ENCODE measurements around the gene PLA2G6. TPM values are rescaled to one million over a fixed set of nuclear protein-coding genes. Genes with fewer than 3 reads are reported as not detected.

PLA2G6 gene
- total and polyA plus RNA-seq, 2 of the 13 experiments (the other 11 are each of a cell fraction or from before 2014, with no cell fraction given) = 4.8 to 11.5 TPM

DNA sequence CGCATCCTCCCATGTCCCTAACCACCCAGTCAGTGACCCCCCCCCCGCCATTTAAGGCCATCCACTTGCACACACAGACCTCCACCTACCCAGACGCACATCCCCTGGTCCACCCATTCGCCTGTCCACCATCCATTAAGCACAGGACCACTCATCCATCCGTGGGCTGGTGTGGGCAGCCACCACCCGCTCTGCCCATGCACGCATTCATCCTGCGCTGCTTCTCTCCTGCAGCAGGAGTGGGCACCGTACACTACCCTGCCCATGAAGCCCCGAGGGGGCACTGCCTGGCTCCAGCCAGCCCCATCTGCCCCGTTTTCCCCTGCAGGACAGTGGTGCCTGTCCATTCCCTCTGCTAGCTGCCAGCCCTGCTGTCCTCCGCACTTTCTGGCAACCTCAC is 93.8 kb downstream of the PLA2G6 start (continued):
- TF ChIP-seq ZNF543 (CRISPR knock-in tag; IDR thresholded peaks at IDR 0.05) = no peak
- no peak for TF ChIP-seq ZNF20 (CRISPR knock-in tag; IDR thresholded peaks at IDR 0.05)
- no peak for TF ChIP-seq MAFG (CRISPR knock-in tag; IDR thresholded peaks at IDR 0.05)
- no peak for TF ChIP-seq ZNF883 (CRISPR knock-in tag; IDR thresholded peaks at IDR 0.05; ENCODE audit: not compliant biosample characterization)
- TF ChIP-seq ZNF615 (CRISPR knock-in tag; IDR thresholded peaks at IDR 0.05; ENCODE audit: borderline replicate concordance) = no peak
- TF ChIP-seq MIER2 (CRISPR knock-in tag; IDR thresholded peaks at IDR 0.05) = no peak
- no peak for TF ChIP-seq NR2F2 (IDR thresholded peaks at IDR 0.05; ENCODE audit: borderline replicate concordance, low read depth)
- no peak for TF ChIP-seq HMGA1 (CRISPR knock-in tag; conservative IDR thresholded peaks at IDR 0.05)
- no peak for TF ChIP-seq ZNF484 (CRISPR knock-in tag; IDR thresholded peaks at IDR 0.05; ENCODE audit: borderline replicate concordance, low read depth)

DNA sequence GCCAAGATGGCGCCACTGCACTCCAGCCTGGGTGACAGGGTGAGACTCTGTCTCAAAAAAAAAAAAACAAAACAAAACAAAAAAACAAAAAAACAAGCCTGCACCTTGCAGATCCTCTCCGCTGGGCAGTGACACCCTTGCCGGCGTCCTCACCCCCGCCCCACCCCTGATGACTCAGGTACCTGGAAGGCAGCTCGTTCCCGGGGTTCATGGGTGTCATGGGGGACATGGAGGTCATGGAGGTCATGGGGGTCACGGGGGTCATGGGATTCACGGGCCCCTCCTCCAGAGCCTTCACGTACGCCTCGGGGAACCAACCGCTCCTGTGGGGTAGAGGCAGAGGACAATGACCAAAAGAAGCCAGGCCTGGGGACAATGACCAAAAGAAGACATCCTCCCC is 94.7 kb downstream of the PLA2G6 start:
- CTCF ChIA-PET (ENCODE audit: low intra/inter-chr PET ratio, low total read pairs) = no interaction called here
- Histone ChIP-seq H3K79me2 (ENCODE audit: insufficient read depth, low read length) (no peaks in the 10 kb centered on the region), H3K9me3 (ENCODE audit: low read length) (no peaks in the 10 kb centered on the region), H3K27ac (ENCODE audit: extremely low read length, insufficient read depth, low read length) (no peak overlapping the region), H3K36me3 (replicated peaks in 1 of 2; ENCODE audit: control insufficient read depth in 1 of 2, insufficient read depth in 2 of 2, low read length in 2 of 2) (peaks cover 9 to 16% of the 10 kb centered on the region in 2 experiments; a peak in 4 of 5 replicates), H2AFZ (ENCODE audit: low read length) (no peak overlapping the region), H3K9ac (ENCODE audit: insufficient read depth, low read depth, low read length) (no peak overlapping the region), H3K27me3 (ENCODE audit: control insufficient read depth in 1 of 2, insufficient read depth in 2 of 2, low read length in 2 of 2) (no peaks in the 10 kb centered on the region), H4K20me1 (ENCODE audit: insufficient read depth, low read length) (no peaks in the 10 kb centered on the region), H3K4me3 (replicated peaks in 1 of 3; ENCODE audit: insufficient read depth in 1 of 3, low read depth in 2 of 3, low read length in 3 of 3) (no peak overlapping the region), H3K4me1 (ENCODE audit: insufficient read depth, low read length) (no peaks in the 10 kb centered on the region), H3K4me2 (ENCODE audit: low read depth, low read length) (no peak overlapping the region)
- DNase-seq (ENCODE audit: low spot score) (no peak), ATAC-seq (no peak), FAIRE-seq (no peak)
- intact Hi-C loops (cut with micrococcal nuclease; ENCODE audit: unreplicated experiment) (no loop called here), in situ Hi-C loops (cut with HindIII; ENCODE audit: extremely low pct_ligation_motif_present, low pct_unique_long_range_greater_than_20kb) (no loop called here)
- POLR2A ChIA-PET = no interaction called here
- no TSS peak for BruUV-seq (replicated peaks)
- WGBS (ENCODE audit: low lambda C conversion rate) = 98% methylated on average over 12 of the region's 13 CpGs
- TF ChIP-seq POLR2A (IDR thresholded peaks at IDR 0.05; ENCODE audit: insufficient read depth in 1 of 2, low read depth in 2 of 2, low read length in 2 of 2) (no peak), ZBTB1 (CRISPR knock-in tag; IDR thresholded peaks at IDR 0.05; ENCODE audit: borderline replicate concordance) (no peak), NFATC3 (CRISPR knock-in tag; IDR thresholded peaks at IDR 0.05) (no peak), MEIS2 (CRISPR knock-in tag; IDR thresholded peaks at IDR 0.05) (no peak), ZNF343 (CRISPR knock-in tag; IDR thresholded peaks at IDR 0.05) (no peak), ZFX (CRISPR knock-in tag; IDR thresholded peaks at IDR 0.05; ENCODE audit: low read depth) (no peak)
- TF ChIP-seq, protein P1, sequence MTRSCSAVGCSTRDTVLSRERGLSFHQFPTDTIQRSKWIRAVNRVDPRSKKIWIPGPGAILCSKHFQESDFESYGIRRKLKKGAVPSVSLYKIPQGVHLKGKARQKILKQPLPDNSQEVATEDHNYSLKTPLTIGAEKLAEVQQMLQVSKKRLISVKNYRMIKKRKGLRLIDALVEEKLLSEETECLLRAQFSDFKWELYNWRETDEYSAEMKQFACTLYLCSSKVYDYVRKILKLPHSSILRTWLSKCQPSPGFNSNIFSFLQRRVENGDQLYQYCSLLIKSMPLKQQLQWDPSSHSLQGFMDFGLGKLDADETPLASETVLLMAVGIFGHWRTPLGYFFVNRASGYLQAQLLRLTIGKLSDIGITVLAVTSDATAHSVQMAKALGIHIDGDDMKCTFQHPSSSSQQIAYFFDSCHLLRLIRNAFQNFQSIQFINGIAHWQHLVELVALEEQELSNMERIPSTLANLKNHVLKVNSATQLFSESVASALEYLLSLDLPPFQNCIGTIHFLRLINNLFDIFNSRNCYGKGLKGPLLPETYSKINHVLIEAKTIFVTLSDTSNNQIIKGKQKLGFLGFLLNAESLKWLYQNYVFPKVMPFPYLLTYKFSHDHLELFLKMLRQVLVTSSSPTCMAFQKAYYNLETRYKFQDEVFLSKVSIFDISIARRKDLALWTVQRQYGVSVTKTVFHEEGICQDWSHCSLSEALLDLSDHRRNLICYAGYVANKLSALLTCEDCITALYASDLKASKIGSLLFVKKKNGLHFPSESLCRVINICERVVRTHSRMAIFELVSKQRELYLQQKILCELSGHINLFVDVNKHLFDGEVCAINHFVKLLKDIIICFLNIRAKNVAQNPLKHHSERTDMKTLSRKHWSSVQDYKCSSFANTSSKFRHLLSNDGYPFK (CRISPR knock-in tag; IDR thresholded peaks at IDR 0.05; ENCODE audit: borderline replicate concordance) = no peak
- TF ChIP-seq, protein P2, sequence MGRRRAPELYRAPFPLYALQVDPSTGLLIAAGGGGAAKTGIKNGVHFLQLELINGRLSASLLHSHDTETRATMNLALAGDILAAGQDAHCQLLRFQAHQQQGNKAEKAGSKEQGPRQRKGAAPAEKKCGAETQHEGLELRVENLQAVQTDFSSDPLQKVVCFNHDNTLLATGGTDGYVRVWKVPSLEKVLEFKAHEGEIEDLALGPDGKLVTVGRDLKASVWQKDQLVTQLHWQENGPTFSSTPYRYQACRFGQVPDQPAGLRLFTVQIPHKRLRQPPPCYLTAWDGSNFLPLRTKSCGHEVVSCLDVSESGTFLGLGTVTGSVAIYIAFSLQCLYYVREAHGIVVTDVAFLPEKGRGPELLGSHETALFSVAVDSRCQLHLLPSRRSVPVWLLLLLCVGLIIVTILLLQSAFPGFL (CRISPR knock-in tag; IDR thresholded peaks at IDR 0.05) = no peak
- TF ChIP-seq, protein P3, sequence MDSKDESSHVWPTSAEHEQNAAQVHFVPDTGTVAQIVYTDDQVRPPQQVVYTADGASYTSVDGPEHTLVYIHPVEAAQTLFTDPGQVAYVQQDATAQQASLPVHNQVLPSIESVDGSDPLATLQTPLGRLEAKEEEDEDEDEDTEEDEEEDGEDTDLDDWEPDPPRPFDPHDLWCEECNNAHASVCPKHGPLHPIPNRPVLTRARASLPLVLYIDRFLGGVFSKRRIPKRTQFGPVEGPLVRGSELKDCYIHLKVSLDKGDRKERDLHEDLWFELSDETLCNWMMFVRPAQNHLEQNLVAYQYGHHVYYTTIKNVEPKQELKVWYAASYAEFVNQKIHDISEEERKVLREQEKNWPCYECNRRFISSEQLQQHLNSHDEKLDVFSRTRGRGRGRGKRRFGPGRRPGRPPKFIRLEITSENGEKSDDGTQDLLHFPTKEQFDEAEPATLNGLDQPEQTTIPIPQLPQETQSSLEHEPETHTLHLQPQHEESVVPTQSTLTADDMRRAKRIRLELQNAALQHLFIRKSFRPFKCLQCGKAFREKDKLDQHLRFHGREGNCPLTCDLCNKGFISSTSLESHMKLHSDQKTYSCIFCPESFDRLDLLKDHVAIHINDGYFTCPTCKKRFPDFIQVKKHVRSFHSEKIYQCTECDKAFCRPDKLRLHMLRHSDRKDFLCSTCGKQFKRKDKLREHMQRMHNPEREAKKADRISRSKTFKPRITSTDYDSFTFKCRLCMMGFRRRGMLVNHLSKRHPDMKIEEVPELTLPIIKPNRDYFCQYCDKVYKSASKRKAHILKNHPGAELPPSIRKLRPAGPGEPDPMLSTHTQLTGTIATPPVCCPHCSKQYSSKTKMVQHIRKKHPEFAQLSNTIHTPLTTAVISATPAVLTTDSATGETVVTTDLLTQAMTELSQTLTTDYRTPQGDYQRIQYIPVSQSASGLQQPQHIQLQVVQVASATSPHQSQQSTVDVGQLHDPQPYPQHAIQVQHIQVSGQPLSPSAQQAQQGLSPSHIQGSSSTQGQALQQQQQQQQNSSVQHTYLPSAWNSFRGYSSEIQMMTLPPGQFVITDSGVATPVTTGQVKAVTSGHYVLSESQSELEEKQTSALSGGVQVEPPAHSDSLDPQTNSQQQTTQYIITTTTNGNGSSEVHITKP (CRISPR knock-in tag; IDR thresholded peaks at IDR 0.05; ENCODE audit: low read depth) = no peak
